ENCODE data around the gene OPN1MW. TPM values are rescaled to one million over a fixed set of nuclear protein-coding genes. Genes with fewer than 3 reads are reported as not detected.
"Not testable (repeated sequence)": the region's sequence is repeated elsewhere in the genome, so short reads cannot be mapped to it uniquely, and the experiment has no call there.

OPN1MW gene
- total RNA-seq, 1 donor from 2014 or later = not detected

DNA sequence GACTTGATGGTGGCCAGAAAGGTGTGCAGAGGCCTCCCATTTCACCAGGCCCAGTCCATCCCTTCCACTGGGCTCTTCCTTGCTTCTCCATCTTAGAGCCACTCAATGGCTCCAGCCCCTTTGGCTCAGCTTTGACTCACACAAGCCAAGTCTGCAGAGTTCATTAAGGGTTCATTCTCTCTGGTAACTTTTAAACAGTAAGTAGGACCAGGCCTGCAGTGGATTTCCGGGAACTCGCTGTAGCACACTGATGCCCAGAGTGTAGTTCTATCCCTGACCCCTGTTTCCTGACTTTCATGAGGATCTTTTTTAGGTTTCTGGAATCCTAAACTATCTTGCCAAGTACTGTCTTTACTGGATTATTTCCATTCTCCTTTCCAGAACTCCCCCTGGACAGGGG, 25.2 kb upstream of the OPN1MW start:
- not testable (repeated sequence) for DNase-seq (ENCODE audit: low read depth); H3K4me1 Mint-ChIP-seq (ENCODE audit: low read depth, unreplicated experiment); FAIRE-seq; H3K4me2 ChIP-seq (ENCODE audit: low read length); H3K9me3 Mint-ChIP-seq (ENCODE audit: unreplicated experiment); H4K20me1 ChIP-seq (ENCODE audit: insufficient read depth, low read length); H3K79me2 ChIP-seq (ENCODE audit: insufficient read depth, low read length); H3K27me3 ChIP-seq (ENCODE audit: insufficient read depth, low read length); H3K4me3 ChIP-seq (ENCODE audit: insufficient read depth, low read depth, low read length); H3K27ac Mint-ChIP-seq (ENCODE audit: unreplicated experiment); H3K27ac ChIP-seq (ENCODE audit: low read depth, low read length); H3K4me3 Mint-ChIP-seq (ENCODE audit: unreplicated experiment); H3K9me3 ChIP-seq (ENCODE audit: insufficient read depth, low read depth, low read length); H3K27me3 Mint-ChIP-seq (ENCODE audit: low read depth, unreplicated experiment); H3K36me3 ChIP-seq (ENCODE audit: insufficient read depth, low read length); H2AFZ ChIP-seq (ENCODE audit: low read depth, low read length); H3K4me1 ChIP-seq (ENCODE audit: insufficient read depth, low read length); H3K36me3 Mint-ChIP-seq (ENCODE audit: low read depth, unreplicated experiment); H3K9ac ChIP-seq (ENCODE audit: low read length)

DNA sequence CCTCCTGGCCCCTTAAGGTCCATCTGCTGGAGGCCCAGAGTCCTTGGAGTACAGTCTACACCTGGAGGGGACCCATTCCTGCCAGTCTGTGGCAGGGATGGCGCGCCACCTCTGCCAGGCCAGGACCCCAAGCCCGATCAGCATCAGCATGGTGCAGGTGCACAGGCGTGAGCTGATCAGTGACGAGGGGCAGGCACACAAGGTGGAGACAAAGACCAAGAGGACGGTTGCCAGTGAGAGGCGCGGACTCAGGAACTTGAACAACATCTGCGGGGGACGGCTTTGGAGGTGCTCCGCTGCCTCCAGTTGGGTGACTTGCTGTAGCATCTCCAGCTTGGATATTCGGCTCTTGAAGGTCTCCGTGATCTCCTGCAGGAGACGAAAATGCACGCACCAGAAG, 23.1 kb upstream of the OPN1MW start:
- not testable (repeated sequence) for FAIRE-seq

DNA sequence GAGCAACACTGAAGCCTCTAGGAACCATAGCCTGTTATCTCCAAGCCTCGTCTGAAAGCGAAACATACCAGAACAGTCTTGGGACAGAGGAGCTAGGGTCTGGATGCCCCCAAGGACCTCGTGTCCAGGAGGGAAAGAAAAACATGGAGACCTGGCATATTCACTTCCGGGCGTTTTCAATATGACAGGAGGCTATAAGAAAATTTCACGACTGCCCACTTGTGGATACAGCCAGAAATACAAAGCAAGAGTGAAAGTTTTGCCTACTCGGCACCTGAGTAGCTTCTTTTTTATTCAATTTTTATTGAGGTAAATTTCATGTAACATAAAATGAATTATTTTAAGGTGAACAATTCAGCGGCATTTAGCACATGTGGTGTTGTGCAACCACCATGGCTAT, 17.5 kb upstream of the OPN1MW start:
- H3K4me1 ChIP-seq (ENCODE audit: insufficient read depth, low read length); H3K27me3 ChIP-seq (ENCODE audit: insufficient read depth, low read length); H4K20me1 ChIP-seq (ENCODE audit: insufficient read depth, low read length); H2AFZ ChIP-seq (ENCODE audit: low read depth, low read length); H3K4me3 Mint-ChIP-seq (ENCODE audit: unreplicated experiment); H3K79me2 ChIP-seq (ENCODE audit: insufficient read depth, low read length); H3K27ac Mint-ChIP-seq (ENCODE audit: unreplicated experiment); H3K9me3 Mint-ChIP-seq (ENCODE audit: unreplicated experiment); H3K4me3 ChIP-seq (ENCODE audit: insufficient read depth, low read depth, low read length); H3K27ac ChIP-seq (ENCODE audit: low read depth, low read length); H3K36me3 ChIP-seq (ENCODE audit: insufficient read depth, low read length); H3K4me2 ChIP-seq (ENCODE audit: low read length); FAIRE-seq; DNase-seq (ENCODE audit: low read depth); H3K4me1 Mint-ChIP-seq (ENCODE audit: low read depth, unreplicated experiment); H3K27me3 Mint-ChIP-seq (ENCODE audit: low read depth, unreplicated experiment); H3K9ac ChIP-seq (ENCODE audit: low read length); H3K9me3 ChIP-seq (ENCODE audit: insufficient read depth, low read depth, low read length); H3K36me3 Mint-ChIP-seq (ENCODE audit: low read depth, unreplicated experiment): not testable (repeated sequence)

More for the DNA sequence above, 23.1 kb upstream of the OPN1MW start:
- H2AFZ ChIP-seq (ENCODE audit: low read depth, low read length); DNase-seq (ENCODE audit: low read depth); H3K9me3 Mint-ChIP-seq (ENCODE audit: unreplicated experiment); H3K36me3 ChIP-seq (ENCODE audit: insufficient read depth, low read length); H3K4me3 Mint-ChIP-seq (ENCODE audit: unreplicated experiment); H3K27me3 ChIP-seq (ENCODE audit: insufficient read depth, low read length); H3K27ac ChIP-seq (ENCODE audit: low read depth, low read length); H3K27ac Mint-ChIP-seq (ENCODE audit: unreplicated experiment); H3K4me3 ChIP-seq (ENCODE audit: insufficient read depth, low read depth, low read length); H3K79me2 ChIP-seq (ENCODE audit: insufficient read depth, low read length); H3K27me3 Mint-ChIP-seq (ENCODE audit: low read depth, unreplicated experiment); H3K36me3 Mint-ChIP-seq (ENCODE audit: low read depth, unreplicated experiment); H3K9me3 ChIP-seq (ENCODE audit: insufficient read depth, low read depth, low read length); H3K4me1 Mint-ChIP-seq (ENCODE audit: low read depth, unreplicated experiment); H4K20me1 ChIP-seq (ENCODE audit: insufficient read depth, low read length); H3K9ac ChIP-seq (ENCODE audit: low read length); H3K4me1 ChIP-seq (ENCODE audit: insufficient read depth, low read length); H3K4me2 ChIP-seq (ENCODE audit: low read length): not testable (repeated sequence)

DNA sequence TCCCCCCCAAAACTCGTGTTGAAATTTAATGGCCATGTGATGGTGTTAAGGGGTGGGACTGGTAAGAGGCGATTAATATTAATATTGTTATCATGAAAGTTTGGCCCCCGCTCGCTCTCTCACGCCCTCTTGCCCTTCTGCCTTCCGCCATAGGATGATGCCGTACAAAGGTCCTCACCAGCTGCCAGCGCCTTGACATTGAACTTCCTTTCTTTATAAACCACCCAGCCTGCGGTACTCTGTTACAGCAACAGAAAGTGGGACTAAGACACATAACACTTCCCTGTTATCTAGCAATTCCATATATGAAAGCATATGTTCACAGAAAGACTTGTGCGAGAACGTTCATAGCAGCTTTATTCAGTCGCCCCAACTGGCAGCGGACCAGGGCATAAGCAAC, 14.0 kb upstream of the OPN1MW start:
- not testable (repeated sequence) for DNase-seq (ENCODE audit: low read depth); H3K36me3 ChIP-seq (ENCODE audit: insufficient read depth, low read length); H3K27ac ChIP-seq (ENCODE audit: low read depth, low read length); H4K20me1 ChIP-seq (ENCODE audit: insufficient read depth, low read length); H3K36me3 Mint-ChIP-seq (ENCODE audit: low read depth, unreplicated experiment); H3K27ac Mint-ChIP-seq (ENCODE audit: unreplicated experiment); H2AFZ ChIP-seq (ENCODE audit: low read depth, low read length); H3K4me3 Mint-ChIP-seq (ENCODE audit: unreplicated experiment); H3K4me2 ChIP-seq (ENCODE audit: low read length); H3K4me1 Mint-ChIP-seq (ENCODE audit: low read depth, unreplicated experiment); H3K9ac ChIP-seq (ENCODE audit: low read length); H3K27me3 ChIP-seq (ENCODE audit: insufficient read depth, low read length); H3K9me3 Mint-ChIP-seq (ENCODE audit: unreplicated experiment); H3K4me1 ChIP-seq (ENCODE audit: insufficient read depth, low read length); FAIRE-seq; H3K27me3 Mint-ChIP-seq (ENCODE audit: low read depth, unreplicated experiment); H3K79me2 ChIP-seq (ENCODE audit: insufficient read depth, low read length); H3K4me3 ChIP-seq (ENCODE audit: insufficient read depth, low read depth, low read length); H3K9me3 ChIP-seq (ENCODE audit: insufficient read depth, low read depth, low read length)

DNA sequence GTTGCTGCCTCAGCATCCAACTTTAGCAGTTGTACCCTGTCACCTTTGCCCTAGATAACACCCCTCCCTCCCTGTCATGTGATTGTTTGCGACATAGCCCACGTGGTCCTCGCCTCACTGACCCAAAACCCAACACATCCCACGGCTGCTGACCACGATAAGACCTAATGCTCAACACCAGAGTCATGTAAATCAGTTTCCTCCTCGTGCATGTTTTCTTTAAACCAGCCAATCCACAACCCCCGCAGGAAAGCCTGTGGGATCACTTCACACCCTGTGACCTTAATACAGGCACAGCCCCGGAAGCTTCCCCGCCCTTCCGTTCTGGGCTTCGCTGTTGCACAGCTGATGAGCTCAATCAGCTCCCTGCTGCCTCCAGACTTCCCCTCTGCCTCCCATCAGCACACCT, 9.9 kb upstream of the OPN1MW start:
- H3K27ac ChIP-seq (ENCODE audit: low read depth, low read length); H3K27ac Mint-ChIP-seq (ENCODE audit: unreplicated experiment); H3K9me3 Mint-ChIP-seq (ENCODE audit: unreplicated experiment); H3K27me3 Mint-ChIP-seq (ENCODE audit: low read depth, unreplicated experiment); FAIRE-seq; H2AFZ ChIP-seq (ENCODE audit: low read depth, low read length); H3K36me3 Mint-ChIP-seq (ENCODE audit: low read depth, unreplicated experiment); H3K9ac ChIP-seq (ENCODE audit: low read length); H3K4me2 ChIP-seq (ENCODE audit: low read length); H3K36me3 ChIP-seq (ENCODE audit: insufficient read depth, low read length); H3K4me1 Mint-ChIP-seq (ENCODE audit: low read depth, unreplicated experiment); H3K4me1 ChIP-seq (ENCODE audit: insufficient read depth, low read length); DNase-seq (ENCODE audit: low read depth); H3K27me3 ChIP-seq (ENCODE audit: insufficient read depth, low read length); H3K4me3 ChIP-seq (ENCODE audit: insufficient read depth, low read depth, low read length); H4K20me1 ChIP-seq (ENCODE audit: insufficient read depth, low read length); H3K79me2 ChIP-seq (ENCODE audit: insufficient read depth, low read length); H3K9me3 ChIP-seq (ENCODE audit: insufficient read depth, low read depth, low read length); H3K4me3 Mint-ChIP-seq (ENCODE audit: unreplicated experiment): not testable (repeated sequence)

DNA sequence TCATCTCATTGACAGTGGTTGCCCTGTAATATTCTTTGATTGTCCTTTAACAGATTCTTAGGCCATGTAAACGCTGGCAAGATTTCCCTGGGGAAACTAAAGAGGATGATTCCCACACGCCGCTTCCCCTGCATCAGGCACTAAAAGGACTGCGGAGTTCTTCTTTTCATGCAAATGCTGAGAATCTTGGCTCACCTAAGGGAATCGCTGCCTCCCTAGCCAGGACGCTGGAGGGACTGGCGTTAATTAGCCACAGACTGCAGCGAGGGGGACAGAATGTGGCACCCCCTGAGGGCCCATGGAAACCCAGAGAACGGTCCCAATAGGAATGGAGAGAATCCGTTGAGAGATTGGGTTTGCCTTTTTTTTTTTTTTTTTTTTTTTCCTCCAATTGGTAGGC, 8.0 kb upstream of the OPN1MW start:
- not testable (repeated sequence) for DNase-seq (ENCODE audit: low read depth); H3K36me3 ChIP-seq (ENCODE audit: insufficient read depth, low read length); H3K27ac ChIP-seq (ENCODE audit: low read depth, low read length); H3K79me2 ChIP-seq (ENCODE audit: insufficient read depth, low read length); H3K4me1 Mint-ChIP-seq (ENCODE audit: low read depth, unreplicated experiment); H3K36me3 Mint-ChIP-seq (ENCODE audit: low read depth, unreplicated experiment); H3K27me3 Mint-ChIP-seq (ENCODE audit: low read depth, unreplicated experiment); H3K9ac ChIP-seq (ENCODE audit: low read length); H2AFZ ChIP-seq (ENCODE audit: low read depth, low read length); H3K27me3 ChIP-seq (ENCODE audit: insufficient read depth, low read length); H3K27ac Mint-ChIP-seq (ENCODE audit: unreplicated experiment); H3K4me3 Mint-ChIP-seq (ENCODE audit: unreplicated experiment); FAIRE-seq; H3K4me2 ChIP-seq (ENCODE audit: low read length); H4K20me1 ChIP-seq (ENCODE audit: insufficient read depth, low read length); H3K9me3 Mint-ChIP-seq (ENCODE audit: unreplicated experiment); H3K4me3 ChIP-seq (ENCODE audit: insufficient read depth, low read depth, low read length); H3K4me1 ChIP-seq (ENCODE audit: insufficient read depth, low read length); H3K9me3 ChIP-seq (ENCODE audit: insufficient read depth, low read depth, low read length)
